Astrocyte of the cerebellum (primary cell): ENCODE measurements around the gene ZMYND8.

Source experiments
- DNase-seq: peaks from one replicate; pipeline ENCODE4 v3.0.0-alpha.2; 2011; ENCODE audit warnings: low read depth
- H3K4me3 ChIP-seq: 2 replicates; pipeline ENCODE4 v1.5.1; 2011; ENCODE audit warnings: mild to moderate bottlenecking, low read depth, low read length, moderate library complexity
- CTCF ChIP-seq: IDR thresholded peaks from 2 replicates; pipeline ENCODE4 v1.5.1; 2012; ENCODE audit warnings: low read length, low read depth, moderate library complexity, mild to moderate bottlenecking; ENCODE audit errors: missing control alignments
- in situ Hi-C: cut with HindIII; loops from 2 replicates; pipeline ENCODE4 v1.10.0; 2017; ENCODE audit warnings: low sequenced_read_pairs

ZMYND8 gene

GRCh38 chr20:47233333-47234188 is 122.9 kb downstream of the ZMYND8 start:
- H3K4me3 ChIP-seq = no peak overlapping the region
- no peak for TF ChIP-seq CTCF
- in situ Hi-C loops = no loop called here
- DNase-seq = no peak

GRCh38 chr20:47232518-47232917 is 124.0 kb downstream of the ZMYND8 start:
- no peak for TF ChIP-seq CTCF
- no peak for DNase-seq
- no peak overlapping the region for H3K4me3 ChIP-seq
- in situ Hi-C loops = no loop called here

- in situ Hi-C loops = no loop called here
- peak; percentile 35 for DNase-seq
- no peak overlapping the region for H3K4me3 ChIP-seq
- peak; percentile 24 for TF ChIP-seq CTCF
These were observed 125.0 kb downstream of the ZMYND8 start for GRCh38 chr20:47231382-47232039.

GRCh38 chr20:47230811-47231256 is 125.7 kb downstream of the ZMYND8 start:
- in situ Hi-C loops = no loop called here
- no peak for TF ChIP-seq CTCF
- DNase-seq = no peak
- H3K4me3 ChIP-seq = no peak overlapping the region

- no peak overlapping the region for H3K4me3 ChIP-seq
- DNase-seq = no peak
- no peak for TF ChIP-seq CTCF
- in situ Hi-C loops = no loop called here
These were observed 127.8 kb downstream of the ZMYND8 start for GRCh38 chr20:47228654-47229053.

- no peak for TF ChIP-seq CTCF
- H3K4me3 ChIP-seq = no peak overlapping the region
- in situ Hi-C loops = no loop called here
- DNase-seq = no peak
These were observed 128.9 kb downstream of the ZMYND8 start for GRCh38 chr20:47227576-47227975.
